HEK293 (cell line): Measurements from ENCODE around the gene AHRR.

Experiments used
- HIC1 ChIP-seq: fragments of 450-650 bp; formaldehyde crosslinking; IDR thresholded peaks from 2 replicates; pipeline ENCODE4 v1.5.1; 2016; ENCODE audit warnings: missing biosample characterization, missing genetic modification characterization
- PRDM4 ChIP-seq: fragments of 450-650 bp; formaldehyde crosslinking; IDR thresholded peaks from 2 replicates; pipeline ENCODE4 v1.5.1; 2017; ENCODE audit warnings: missing biosample characterization, missing genetic modification characterization
- ZBTB8A ChIP-seq: fragments of 450-650 bp; formaldehyde crosslinking; IDR thresholded peaks from 2 replicates; pipeline ENCODE4 v1.5.1; 2016; ENCODE audit warnings: missing biosample characterization, missing genetic modification characterization
- ZNF274 ChIP-seq, 2 experiments: fragments of 200-500 bp in 1 of 2; fragments of 450-650 bp in 1 of 2; sonication (Bioruptor generic) in 1 of 2; formaldehyde crosslinking in 1 of 2; IDR thresholded peaks; 2 replicates each; pipeline versions ENCODE4 v1.5.1 to v1.6.1; 2014 to 2016; ENCODE audit warnings: borderline replicate concordance in 1 of 2, inconsistent platforms in 1 of 2, low read length in 1 of 2, missing biosample characterization in 1 of 2, missing genetic modification characterization in 1 of 2
- ZNF791 ChIP-seq: fragments of 450-650 bp; formaldehyde crosslinking; IDR thresholded peaks from 2 replicates; pipeline ENCODE4 v1.5.1; 2016; ENCODE audit warnings: missing biosample characterization, missing genetic modification characterization
- TF ChIP-seq, protein P1 (sequence below): fragments of 450-650 bp; formaldehyde crosslinking; IDR thresholded peaks from 2 replicates; pipeline ENCODE4 v1.5.1; 2016; ENCODE audit warnings: missing biosample characterization, missing genetic modification characterization

DNA sequence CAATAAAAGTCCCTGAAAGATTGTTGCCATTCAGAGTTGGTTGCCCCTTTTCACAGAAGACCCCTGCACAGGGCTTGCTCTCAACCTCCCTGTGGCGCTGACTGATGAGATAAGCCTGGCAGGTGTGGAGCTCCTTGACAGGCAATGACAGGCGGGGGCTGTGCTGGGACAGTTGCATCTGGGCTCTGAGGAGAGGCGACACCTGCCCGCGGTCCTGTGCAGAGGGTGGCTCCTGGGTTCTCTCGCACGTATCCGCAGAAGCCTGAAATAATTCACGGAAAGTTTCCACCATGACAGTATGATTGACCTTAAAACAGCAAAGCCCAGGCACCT is 101.7 kb downstream of the AHRR start:
- TF ChIP-seq, protein P1, sequence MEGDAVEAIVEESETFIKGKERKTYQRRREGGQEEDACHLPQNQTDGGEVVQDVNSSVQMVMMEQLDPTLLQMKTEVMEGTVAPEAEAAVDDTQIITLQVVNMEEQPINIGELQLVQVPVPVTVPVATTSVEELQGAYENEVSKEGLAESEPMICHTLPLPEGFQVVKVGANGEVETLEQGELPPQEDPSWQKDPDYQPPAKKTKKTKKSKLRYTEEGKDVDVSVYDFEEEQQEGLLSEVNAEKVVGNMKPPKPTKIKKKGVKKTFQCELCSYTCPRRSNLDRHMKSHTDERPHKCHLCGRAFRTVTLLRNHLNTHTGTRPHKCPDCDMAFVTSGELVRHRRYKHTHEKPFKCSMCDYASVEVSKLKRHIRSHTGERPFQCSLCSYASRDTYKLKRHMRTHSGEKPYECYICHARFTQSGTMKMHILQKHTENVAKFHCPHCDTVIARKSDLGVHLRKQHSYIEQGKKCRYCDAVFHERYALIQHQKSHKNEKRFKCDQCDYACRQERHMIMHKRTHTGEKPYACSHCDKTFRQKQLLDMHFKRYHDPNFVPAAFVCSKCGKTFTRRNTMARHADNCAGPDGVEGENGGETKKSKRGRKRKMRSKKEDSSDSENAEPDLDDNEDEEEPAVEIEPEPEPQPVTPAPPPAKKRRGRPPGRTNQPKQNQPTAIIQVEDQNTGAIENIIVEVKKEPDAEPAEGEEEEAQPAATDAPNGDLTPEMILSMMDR (tag by site-specific recombination), result no peak
- no peak for TF ChIP-seq HIC1 (tag by site-specific recombination)
- no peak for TF ChIP-seq ZBTB8A (tag by site-specific recombination)
- TF ChIP-seq PRDM4, result no peak
- no peak for TF ChIP-seq ZNF791 (tag by site-specific recombination)
- no peak for TF ChIP-seq ZNF274 (IDR thresholded peaks at IDR 0.05; ENCODE audit: low read length)
- no peak for TF ChIP-seq ZNF274 (tag by site-specific recombination; IDR thresholded peaks at IDR 0.05; ENCODE audit: borderline replicate concordance)
